ENCODE data around the gene TBX1.

TBX1 gene

DNA sequence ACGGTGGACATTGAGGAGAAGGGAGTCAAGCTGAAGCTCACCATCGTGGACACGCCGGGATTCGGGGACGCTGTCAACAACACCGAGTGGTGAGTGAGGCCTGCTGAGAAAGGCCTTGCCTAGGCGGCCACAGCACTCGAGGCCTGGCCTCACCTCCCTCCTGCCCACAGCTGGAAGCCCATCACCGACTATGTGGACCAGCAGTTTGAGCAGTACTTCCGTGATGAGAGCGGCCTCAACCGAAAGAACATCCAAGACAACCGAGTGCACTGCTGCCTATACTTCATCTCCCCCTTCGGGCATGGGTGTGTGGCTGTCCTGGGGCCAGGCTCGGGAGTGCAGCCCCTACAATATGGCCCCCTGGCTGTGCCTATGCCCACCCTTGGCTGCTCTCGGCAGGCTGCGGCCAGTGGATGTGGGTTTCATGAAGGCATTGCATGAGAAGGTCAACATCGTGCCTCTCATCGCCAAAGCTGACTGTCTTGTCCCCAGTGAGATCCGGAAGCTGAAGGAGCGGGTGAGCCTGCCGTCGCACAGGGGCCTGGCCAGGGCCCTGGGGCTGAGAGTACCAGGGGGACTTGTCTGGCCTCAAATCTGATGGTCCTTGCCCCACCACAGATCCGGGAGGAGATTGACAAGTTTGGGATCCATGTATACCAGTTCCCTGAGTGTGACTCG lies 40.3 kb upstream of the TBX1 start:
- H3K4me1 ChIP-seq = no peaks in the 10 kb centered on the region
- no peaks in the 10 kb centered on the region for H3K27me3 ChIP-seq (ENCODE audit: control insufficient read depth, insufficient read depth, low read length)
- TF ChIP-seq, protein P1, sequence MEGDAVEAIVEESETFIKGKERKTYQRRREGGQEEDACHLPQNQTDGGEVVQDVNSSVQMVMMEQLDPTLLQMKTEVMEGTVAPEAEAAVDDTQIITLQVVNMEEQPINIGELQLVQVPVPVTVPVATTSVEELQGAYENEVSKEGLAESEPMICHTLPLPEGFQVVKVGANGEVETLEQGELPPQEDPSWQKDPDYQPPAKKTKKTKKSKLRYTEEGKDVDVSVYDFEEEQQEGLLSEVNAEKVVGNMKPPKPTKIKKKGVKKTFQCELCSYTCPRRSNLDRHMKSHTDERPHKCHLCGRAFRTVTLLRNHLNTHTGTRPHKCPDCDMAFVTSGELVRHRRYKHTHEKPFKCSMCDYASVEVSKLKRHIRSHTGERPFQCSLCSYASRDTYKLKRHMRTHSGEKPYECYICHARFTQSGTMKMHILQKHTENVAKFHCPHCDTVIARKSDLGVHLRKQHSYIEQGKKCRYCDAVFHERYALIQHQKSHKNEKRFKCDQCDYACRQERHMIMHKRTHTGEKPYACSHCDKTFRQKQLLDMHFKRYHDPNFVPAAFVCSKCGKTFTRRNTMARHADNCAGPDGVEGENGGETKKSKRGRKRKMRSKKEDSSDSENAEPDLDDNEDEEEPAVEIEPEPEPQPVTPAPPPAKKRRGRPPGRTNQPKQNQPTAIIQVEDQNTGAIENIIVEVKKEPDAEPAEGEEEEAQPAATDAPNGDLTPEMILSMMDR (IDR thresholded peaks at IDR 0.05) = no peak
- no peak overlapping the region for H3K4me3 ChIP-seq (ENCODE audit: low read depth, low read length)
- no peaks in the 10 kb centered on the region for H3K79me2 ChIP-seq
- H3K4me2 ChIP-seq (ENCODE audit: low read length) = no peak overlapping the region
- H3K27ac ChIP-seq = no peak overlapping the region
- H3K9me3 ChIP-seq (ENCODE audit: control insufficient read depth, low read length) = no peaks in the 10 kb centered on the region
- H2AFZ ChIP-seq = no peak overlapping the region
- H3K9ac ChIP-seq = no peak overlapping the region
- no peaks in the 10 kb centered on the region for H3K36me3 ChIP-seq (ENCODE audit: control insufficient read depth, insufficient read depth, low read length)

DNA sequence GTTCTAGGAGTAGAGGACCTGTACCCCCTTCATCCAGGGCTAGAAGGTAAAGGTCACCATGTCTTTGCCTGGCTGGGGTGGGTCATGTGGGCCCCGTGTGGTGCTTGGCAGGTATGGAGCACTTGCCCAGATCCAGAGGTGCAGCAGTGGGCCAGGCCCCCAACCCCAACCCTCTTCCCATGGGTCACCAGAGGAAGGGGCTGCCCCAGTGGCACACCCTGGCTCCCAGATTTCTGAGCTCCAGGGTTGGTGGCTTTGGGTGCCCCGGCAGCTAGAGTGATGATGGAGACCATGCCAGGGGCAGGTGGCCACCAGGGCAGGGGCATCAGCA lies 39.6 kb upstream of the TBX1 start:
- H3K4me2 ChIP-seq (ENCODE audit: low read length) = no peak overlapping the region
- H3K9ac ChIP-seq = no peak overlapping the region
- H3K79me2 ChIP-seq = no peaks in the 10 kb centered on the region
- H3K36me3 ChIP-seq (ENCODE audit: control insufficient read depth, insufficient read depth, low read length) = no peaks in the 10 kb centered on the region
- H2AFZ ChIP-seq = no peak overlapping the region
- H3K4me3 ChIP-seq (ENCODE audit: low read depth, low read length) = no peak overlapping the region
- no peaks in the 10 kb centered on the region for H3K27me3 ChIP-seq (ENCODE audit: control insufficient read depth, insufficient read depth, low read length)
- H3K27ac ChIP-seq = no peak overlapping the region
- TF ChIP-seq, protein P1 (IDR thresholded peaks at IDR 0.05) = no peak
- no peaks in the 10 kb centered on the region for H3K4me1 ChIP-seq
- H3K9me3 ChIP-seq (ENCODE audit: control insufficient read depth, low read length) = no peaks in the 10 kb centered on the region

DNA sequence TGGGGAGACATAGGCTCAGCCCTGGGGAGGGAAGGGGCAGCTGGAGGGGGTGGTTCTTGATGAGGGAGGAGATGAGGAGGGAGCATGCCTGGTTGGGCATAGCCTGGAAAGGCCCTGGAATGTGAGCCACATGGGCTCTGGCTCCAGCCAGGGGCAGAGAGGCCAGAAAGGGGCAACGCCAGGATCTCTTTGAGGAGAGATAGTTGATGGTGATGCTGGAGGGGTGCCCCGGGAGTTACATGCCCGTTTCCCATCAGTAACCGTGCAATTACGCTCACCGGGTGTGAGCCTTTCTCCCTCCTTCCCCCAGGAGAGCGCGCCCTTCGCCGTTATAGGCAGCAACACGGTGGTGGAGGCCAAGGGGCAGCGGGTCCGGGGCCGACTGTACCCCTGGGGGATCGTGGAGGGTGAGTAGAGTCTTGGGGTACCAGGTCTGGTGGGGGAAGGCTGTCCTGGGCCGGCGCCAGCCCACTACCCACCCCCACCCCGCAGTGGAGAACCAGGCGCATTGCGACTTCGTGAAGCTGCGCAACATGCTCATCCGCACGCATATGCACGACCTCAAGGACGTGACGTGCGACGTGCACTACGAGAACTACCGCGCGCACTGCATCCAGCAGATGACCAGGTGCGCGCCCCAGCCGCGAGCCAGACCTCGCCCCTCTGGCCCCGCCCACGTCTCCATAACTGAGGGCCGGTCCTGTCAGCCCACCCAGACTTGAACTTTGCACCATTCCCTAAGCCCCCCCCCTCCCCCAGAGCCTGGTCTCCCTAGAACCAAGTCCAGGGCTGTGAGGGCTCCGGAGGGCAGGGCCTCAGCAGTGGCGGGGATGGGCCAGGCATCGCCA lies 39.0 kb upstream of the TBX1 start:
- H3K4me3 ChIP-seq (ENCODE audit: low read depth, low read length) = no peak overlapping the region
- no peaks in the 10 kb centered on the region for H3K36me3 ChIP-seq (ENCODE audit: control insufficient read depth, insufficient read depth, low read length)

DNA sequence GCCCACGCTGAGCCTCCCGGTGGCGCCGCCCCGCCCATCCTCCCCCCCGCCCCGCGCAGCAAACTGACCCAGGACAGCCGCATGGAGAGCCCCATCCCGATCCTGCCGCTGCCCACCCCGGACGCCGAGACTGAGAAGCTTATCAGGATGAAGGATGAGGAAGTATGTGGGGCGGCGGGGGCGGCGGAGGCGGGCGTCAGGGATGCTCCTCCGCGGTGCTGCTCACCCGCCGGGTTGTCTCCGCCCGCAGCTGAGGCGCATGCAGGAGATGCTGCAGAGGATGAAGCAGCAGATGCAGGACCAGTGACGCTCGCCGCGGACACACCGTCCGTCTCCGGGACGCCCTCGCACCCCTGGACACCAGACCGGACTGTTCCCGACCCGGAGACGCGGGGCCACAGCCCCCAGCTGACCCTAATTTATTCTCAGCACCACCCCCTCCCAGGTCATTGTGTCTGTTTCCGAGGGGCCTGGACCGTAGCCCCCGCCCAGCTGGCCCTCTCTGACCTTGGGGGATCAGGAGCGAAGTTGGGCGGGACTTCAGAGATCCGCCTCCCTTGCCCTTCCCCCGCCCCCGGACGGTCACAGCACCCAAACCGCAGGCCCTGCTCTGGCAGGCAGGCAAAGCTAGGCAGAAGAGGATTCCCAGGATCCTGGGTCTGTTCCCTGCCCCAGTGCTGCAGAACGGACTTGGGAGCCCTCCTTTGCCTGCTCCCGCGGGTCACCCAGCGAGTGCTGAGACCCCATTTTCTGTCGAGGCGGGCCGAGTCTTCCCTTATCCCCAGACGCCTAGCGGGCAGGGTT lies 38.2 kb upstream of the TBX1 start:
- Histone ChIP-seq H3K4me3 (ENCODE audit: low read depth, low read length) (no peak overlapping the region), H3K79me2 (no peaks in the 10 kb centered on the region), H3K4me2 (ENCODE audit: low read length) (no peak overlapping the region), H2AFZ (no peak overlapping the region), H3K9ac (no peak overlapping the region), H3K4me1 (no peaks in the 10 kb centered on the region), H3K36me3 (ENCODE audit: control insufficient read depth, insufficient read depth, low read length) (no peaks in the 10 kb centered on the region), H3K27me3 (ENCODE audit: control insufficient read depth, insufficient read depth, low read length) (no peaks in the 10 kb centered on the region), H3K9me3 (ENCODE audit: control insufficient read depth, low read length) (no peaks in the 10 kb centered on the region), H3K27ac (no peak overlapping the region)
- TF ChIP-seq, protein P1 (IDR thresholded peaks at IDR 0.05) = no peak

More for the DNA sequence above, 39.0 kb upstream of the TBX1 start:
- Histone ChIP-seq H3K27ac (no peak overlapping the region), H3K9me3 (ENCODE audit: control insufficient read depth, low read length) (no peaks in the 10 kb centered on the region), H3K27me3 (ENCODE audit: control insufficient read depth, insufficient read depth, low read length) (no peaks in the 10 kb centered on the region), H3K4me1 (no peaks in the 10 kb centered on the region), H3K4me2 (ENCODE audit: low read length) (no peak overlapping the region), H3K9ac (no peak overlapping the region), H2AFZ (no peak overlapping the region), H3K79me2 (no peaks in the 10 kb centered on the region)
- TF ChIP-seq, protein P1 (IDR thresholded peaks at IDR 0.05) = no peak

Measured in parathyroid adenoma (tissue), 2 donors.